GM18870 (cell line): ENCODE data around the gene SLC7A9.
"Not testable (repeated sequence)": the region's sequence is repeated elsewhere in the genome, so short reads cannot be mapped to it uniquely, and the experiment has no call there.

ENCODE experiments used
- ATAC-seq: cut with Tn5 transposase; IDR thresholded peaks from one replicate; pipeline ENCODE4 v1.9.1; 2021; ENCODE audit warnings: moderate library complexity; ENCODE audit not compliant: unreplicated experiment

The SLC7A9 gene

GRCh38 chr19:32865326-32865725 is 4.2 kb downstream of the SLC7A9 start:
- ATAC-seq = no peak

- no peak for ATAC-seq
Measured at GRCh38 chr19:32864318-32865007, 5.1 kb downstream of the SLC7A9 start.

GRCh38 chr19:32863841-32864240 is 5.7 kb downstream of the SLC7A9 start:
- ATAC-seq = no peak

GRCh38 chr19:32863301-32863700 is 6.3 kb downstream of the SLC7A9 start:
- ATAC-seq = no peak

GRCh38 chr19:32862741-32863140 is 6.8 kb downstream of the SLC7A9 start:
- no peak for ATAC-seq

GRCh38 chr19:32862173-32862572 is 7.4 kb downstream of the SLC7A9 start:
- no peak for ATAC-seq

GRCh38 chr19:32861596-32861995 is 8.0 kb downstream of the SLC7A9 start:
- no peak for ATAC-seq

- ATAC-seq = no peak
Measured at GRCh38 chr19:32859591-32859990, 10.0 kb downstream of the SLC7A9 start.

- ATAC-seq = no peak
Measured at GRCh38 chr19:32858559-32858958, 11.0 kb downstream of the SLC7A9 start.

GRCh38 chr19:32858155-32858554 is 11.4 kb downstream of the SLC7A9 start:
- no peak for ATAC-seq

- no peak for ATAC-seq
Measured at GRCh38 chr19:32857584-32857983, 12.0 kb downstream of the SLC7A9 start.

GRCh38 chr19:32856818-32857217 is 12.7 kb downstream of the SLC7A9 start:
- ATAC-seq = not testable (repeated sequence)

GRCh38 chr19:32852216-32852615 is 17.4 kb downstream of the SLC7A9 start:
- no peak for ATAC-seq

- not testable (repeated sequence) for ATAC-seq
Measured at GRCh38 chr19:32848035-32848434, 21.5 kb downstream of the SLC7A9 start.

- ATAC-seq = no peak
Measured at GRCh38 chr19:32843716-32844245, 25.8 kb downstream of the SLC7A9 start.

- no peak for ATAC-seq
Measured at GRCh38 chr19:32842061-32842460, 27.5 kb downstream of the SLC7A9 start.

- ATAC-seq = no peak
Measured at GRCh38 chr19:32837531-32837930, 32.0 kb downstream of the SLC7A9 start.

- not testable (repeated sequence) for ATAC-seq
Measured at GRCh38 chr19:32833388-32833787, 36.2 kb downstream of the SLC7A9 start.

- not testable (repeated sequence) for ATAC-seq
Measured at GRCh38 chr19:32832825-32833224, 36.7 kb downstream of the SLC7A9 start.

GRCh38 chr19:32832094-32832493 is 37.5 kb downstream of the SLC7A9 start:
- ATAC-seq = not testable (repeated sequence)

- no peak for ATAC-seq
Measured at GRCh38 chr19:32831611-32832010, 38.0 kb downstream of the SLC7A9 start.

- no peak for ATAC-seq
Measured at GRCh38 chr19:32830231-32831014, 39.1 kb downstream of the SLC7A9 start.
